MM.1S (cell line): ENCODE measurements around the gene VAPA.

Experiments used
- DNase-seq: peaks from one replicate; pipeline ENCODE4 v3.0.0-alpha.2; 2015
- H2AFZ ChIP-seq: fragments of 300-600 bp; sonication (generic); 2 replicates; pipeline ENCODE4 v1.6.0; 2016; ENCODE audit warnings: antibody characterized with exemption, low read length
- H3F3A ChIP-seq: fragments of 300-600 bp; sonication (generic); 2 replicates; pipeline ENCODE4 v1.6.1; 2016; ENCODE audit warnings: mild to moderate bottlenecking, antibody characterized with exemption, low read length, moderate library complexity, mixed read lengths; ENCODE audit not compliant: insufficient read depth
- H3K27ac ChIP-seq: fragments of 300-600 bp; sonication (generic); 2 replicates; pipeline ENCODE4 v1.5.1; 2016; ENCODE audit warnings: mild to moderate bottlenecking, low read length
- H3K27me3 ChIP-seq: fragments of 300-600 bp; sonication (generic); replicated peaks from 2 replicates; pipeline ENCODE4 v1.6.0; 2016; ENCODE audit warnings: low read length; ENCODE audit not compliant: insufficient read depth
- H3K36me3 ChIP-seq: fragments of 300-600 bp; sonication (generic); replicated peaks from 2 replicates; pipeline ENCODE4 v1.6.1; 2016; ENCODE audit warnings: mild to moderate bottlenecking, low read length, mixed read lengths; ENCODE audit not compliant: insufficient read depth
- H3K4me1 ChIP-seq: fragments of 300-600 bp; sonication (generic); 2 replicates; pipeline ENCODE4 v1.6.1; 2016; ENCODE audit warnings: low read length, mixed read lengths
- H3K4me2 ChIP-seq: fragments of 300-600 bp; sonication (generic); 2 replicates; pipeline ENCODE4 v1.6.0; 2016; ENCODE audit warnings: low read depth, low read length
- H3K4me3 ChIP-seq: fragments of 300-600 bp; sonication (generic); 2 replicates; pipeline ENCODE4 v1.5.1; 2016; ENCODE audit warnings: low read length, mixed read lengths
- H3K79me2 ChIP-seq: fragments of 300-600 bp; sonication (generic); 2 replicates; pipeline ENCODE4 v1.6.1; 2016; ENCODE audit warnings: mixed run types, low read length, mixed read lengths
- H3K9ac ChIP-seq: fragments of 300-600 bp; sonication (generic); 2 replicates; pipeline ENCODE4 v1.6.1; 2016; ENCODE audit warnings: low read length, mixed read lengths
- H3K9me2 ChIP-seq: fragments of 300-600 bp; sonication (generic); replicated peaks from 2 replicates; pipeline ENCODE4 v1.6.1; 2016; ENCODE audit warnings: mild to moderate bottlenecking, low read length, mixed read lengths; ENCODE audit not compliant: insufficient read depth
- H3K9me3 ChIP-seq: fragments of 300-600 bp; sonication (generic); replicated peaks from 2 replicates; pipeline ENCODE4 v1.6.1; 2016; ENCODE audit warnings: mild to moderate bottlenecking, low read length, mixed read lengths; ENCODE audit not compliant: insufficient read depth
- H4K20me1 ChIP-seq: fragments of 300-600 bp; sonication (generic); 2 replicates; pipeline ENCODE4 v1.6.1; 2016; ENCODE audit warnings: mild to moderate bottlenecking, low read length, moderate library complexity, mixed read lengths; ENCODE audit not compliant: insufficient read depth
- EZH2 ChIP-seq: fragments of 300-600 bp; sonication (generic); optimal IDR thresholded peaks from 2 replicates; pipeline ENCODE3; 2017; ENCODE audit warnings: low read depth, mild to moderate bottlenecking, antibody characterized with exemption, low read length, mixed read lengths
- EZH2phosphoT487 ChIP-seq: fragments of 300-600 bp; sonication (generic); IDR thresholded peaks from 2 replicates; pipeline ENCODE4 v1.6.1; 2018; ENCODE audit warnings: antibody characterized with exemption, low read length
- TF ChIP-seq, protein P1 (sequence below): fragments of 300-600 bp; sonication (generic); IDR thresholded peaks from 2 replicates; pipeline ENCODE4 v1.5.1; 2016; ENCODE audit warnings: antibody characterized with exemption, low read length, mixed read lengths

The VAPA gene

DNA sequence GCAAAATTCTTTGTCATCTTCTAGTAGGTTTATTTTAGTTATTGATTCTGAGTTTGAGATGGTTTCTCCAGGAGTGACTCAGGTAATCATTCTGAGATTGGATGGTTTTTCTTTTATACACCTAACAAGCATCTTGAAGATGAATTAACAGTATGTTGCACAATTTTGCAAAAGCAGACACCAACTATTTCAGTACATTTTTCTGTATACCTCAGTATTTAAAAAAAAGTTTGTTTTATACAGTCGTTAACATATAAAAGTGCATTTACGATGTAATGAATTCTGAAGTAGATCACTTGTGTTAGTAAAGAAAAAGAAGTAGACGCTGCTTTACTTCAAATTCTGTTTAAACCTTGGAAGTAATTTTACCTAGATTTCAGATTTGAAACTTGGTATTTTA is 3.0 kb downstream of the VAPA start:
- Histone ChIP-seq H3K4me3 (no peak overlapping the region), H3K4me2 (peak overlapping the region; percentile 72; the same call in 1 of the 2 replicates), H3K9ac (no peak overlapping the region), H4K20me1 (peaks cover 66% of the 10 kb centered on the region), H2AFZ (no peak overlapping the region), H3K9me2 (no peaks in the 10 kb centered on the region), H3K4me1 (peaks cover 33% of the 10 kb centered on the region), H3K27me3 (no peaks in the 10 kb centered on the region), H3K79me2 (peaks cover 77% of the 10 kb centered on the region), H3K36me3 (no peaks in the 10 kb centered on the region), H3K27ac (no peak overlapping the region), H3K9me3 (no peaks in the 10 kb centered on the region), H3F3A (peaks cover 9% of the 10 kb centered on the region; the same call in 1 of the 2 replicates)
- TF ChIP-seq, protein P1, sequence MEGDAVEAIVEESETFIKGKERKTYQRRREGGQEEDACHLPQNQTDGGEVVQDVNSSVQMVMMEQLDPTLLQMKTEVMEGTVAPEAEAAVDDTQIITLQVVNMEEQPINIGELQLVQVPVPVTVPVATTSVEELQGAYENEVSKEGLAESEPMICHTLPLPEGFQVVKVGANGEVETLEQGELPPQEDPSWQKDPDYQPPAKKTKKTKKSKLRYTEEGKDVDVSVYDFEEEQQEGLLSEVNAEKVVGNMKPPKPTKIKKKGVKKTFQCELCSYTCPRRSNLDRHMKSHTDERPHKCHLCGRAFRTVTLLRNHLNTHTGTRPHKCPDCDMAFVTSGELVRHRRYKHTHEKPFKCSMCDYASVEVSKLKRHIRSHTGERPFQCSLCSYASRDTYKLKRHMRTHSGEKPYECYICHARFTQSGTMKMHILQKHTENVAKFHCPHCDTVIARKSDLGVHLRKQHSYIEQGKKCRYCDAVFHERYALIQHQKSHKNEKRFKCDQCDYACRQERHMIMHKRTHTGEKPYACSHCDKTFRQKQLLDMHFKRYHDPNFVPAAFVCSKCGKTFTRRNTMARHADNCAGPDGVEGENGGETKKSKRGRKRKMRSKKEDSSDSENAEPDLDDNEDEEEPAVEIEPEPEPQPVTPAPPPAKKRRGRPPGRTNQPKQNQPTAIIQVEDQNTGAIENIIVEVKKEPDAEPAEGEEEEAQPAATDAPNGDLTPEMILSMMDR = no peak
- TF ChIP-seq EZH2phosphoT487 (no peak), EZH2 (no peak)
- DNase-seq = no peak

DNA sequence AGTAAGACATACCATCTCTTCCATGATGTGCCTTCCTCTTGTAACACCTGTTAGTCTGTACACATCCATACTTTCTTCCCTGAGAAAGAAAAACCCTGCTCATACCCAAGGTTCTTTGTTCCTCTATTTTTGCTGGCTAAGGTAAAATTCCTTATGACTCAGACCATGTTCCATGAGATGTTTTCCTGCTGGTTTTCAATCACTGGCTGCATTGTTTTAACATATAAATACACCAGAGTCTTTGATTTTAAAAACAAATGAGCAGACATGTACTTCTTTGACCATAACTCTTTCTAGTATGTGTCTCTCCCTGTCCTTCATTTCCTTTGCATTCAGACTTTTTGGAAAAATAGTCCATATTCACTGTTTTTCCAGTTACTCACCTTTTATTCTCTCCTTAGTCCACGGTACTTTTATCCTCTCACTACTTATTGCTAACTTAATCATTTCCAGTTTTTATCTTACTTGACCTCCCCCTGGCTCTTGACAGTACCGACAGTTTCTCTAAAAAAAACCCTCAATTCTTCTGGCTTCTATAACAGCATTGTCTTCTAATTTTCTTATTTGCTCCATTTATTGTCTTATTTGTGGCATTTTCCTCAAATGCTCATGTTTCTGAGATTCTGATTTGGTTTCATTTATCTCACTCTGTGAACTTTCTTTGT is 4.3 kb downstream of the VAPA start:
- TF ChIP-seq EZH2 (no peak), EZH2phosphoT487 (no peak)
- TF ChIP-seq, protein P1 = no peak
- Histone ChIP-seq H3K4me2 (no peak overlapping the region), H3K36me3 (no peaks in the 10 kb centered on the region), H2AFZ (no peak overlapping the region), H3K27me3 (no peaks in the 10 kb centered on the region), H3F3A (peaks cover 9% of the 10 kb centered on the region; the same call in 1 of the 2 replicates), H3K9me3 (no peaks in the 10 kb centered on the region), H3K9me2 (no peaks in the 10 kb centered on the region), H3K27ac (no peak overlapping the region), H3K79me2 (peaks cover 90% of the 10 kb centered on the region), H3K4me3 (no peak overlapping the region), H3K4me1 (peaks cover 38% of the 10 kb centered on the region), H3K9ac (no peak overlapping the region), H4K20me1 (peaks cover 79% of the 10 kb centered on the region)
- DNase-seq = no peak

DNA sequence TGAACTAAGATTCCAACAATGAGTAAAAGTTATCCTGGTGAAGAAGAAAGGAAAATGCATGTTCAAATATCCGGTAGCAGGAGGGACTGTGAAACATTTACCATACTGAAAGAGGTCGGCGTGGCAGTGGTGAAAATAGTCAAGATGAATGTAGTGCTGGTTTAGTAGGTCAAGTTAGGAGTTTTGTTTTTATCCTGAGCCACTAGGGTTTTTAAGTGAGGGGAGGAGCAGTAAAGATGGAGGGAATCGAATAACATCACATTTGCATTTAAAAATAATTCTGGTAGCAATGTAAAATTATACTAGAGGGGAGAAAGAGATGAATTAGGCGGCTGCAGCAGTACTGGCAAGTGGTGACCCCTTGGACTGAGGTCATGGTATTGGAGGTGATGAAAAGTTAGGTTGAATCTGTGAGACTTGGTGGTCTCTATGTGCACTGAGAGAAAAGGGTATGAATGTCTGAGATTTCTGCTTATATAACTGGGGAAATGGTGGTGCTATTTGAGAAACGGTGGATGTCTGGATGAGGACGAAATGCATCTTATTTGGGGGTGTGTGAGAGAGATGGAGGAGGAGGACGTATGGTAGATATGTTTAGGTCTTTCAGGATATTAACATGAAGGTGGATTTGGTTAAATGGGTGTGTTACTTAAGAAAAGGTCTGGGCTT is 5.9 kb downstream of the VAPA start:
- TF ChIP-seq, protein P1 = no peak
- TF ChIP-seq EZH2 = no peak
- TF ChIP-seq EZH2phosphoT487 = no peak
- H2AFZ ChIP-seq = no peak overlapping the region
- no peaks in the 10 kb centered on the region for H3K9me3 ChIP-seq
- H3K4me3 ChIP-seq = no peak overlapping the region
- H3K4me1 ChIP-seq = peaks cover 38% of the 10 kb centered on the region
- peaks cover 100% of the 10 kb centered on the region for H3K79me2 ChIP-seq
- peaks cover 95% of the 10 kb centered on the region for H4K20me1 ChIP-seq
- no peak overlapping the region for H3K4me2 ChIP-seq
- no peaks in the 10 kb centered on the region for H3K36me3 ChIP-seq
- H3K27me3 ChIP-seq = no peaks in the 10 kb centered on the region
- H3K27ac ChIP-seq = no peak overlapping the region
- H3K9ac ChIP-seq = no peak overlapping the region
- no peak for DNase-seq
- H3K9me2 ChIP-seq = no peaks in the 10 kb centered on the region
- H3F3A ChIP-seq = peaks cover 9% of the 10 kb centered on the region; the same call in 1 of the 2 replicates
